Measurements from ENCODE around the gene TTC33. TPM values are rescaled to one million over a fixed set of nuclear protein-coding genes. Genes with fewer than 3 reads are reported as not detected.

TTC33 gene
- total RNA-seq, 1 donor from 2014 or later, result 7.0 TPM

DNA sequence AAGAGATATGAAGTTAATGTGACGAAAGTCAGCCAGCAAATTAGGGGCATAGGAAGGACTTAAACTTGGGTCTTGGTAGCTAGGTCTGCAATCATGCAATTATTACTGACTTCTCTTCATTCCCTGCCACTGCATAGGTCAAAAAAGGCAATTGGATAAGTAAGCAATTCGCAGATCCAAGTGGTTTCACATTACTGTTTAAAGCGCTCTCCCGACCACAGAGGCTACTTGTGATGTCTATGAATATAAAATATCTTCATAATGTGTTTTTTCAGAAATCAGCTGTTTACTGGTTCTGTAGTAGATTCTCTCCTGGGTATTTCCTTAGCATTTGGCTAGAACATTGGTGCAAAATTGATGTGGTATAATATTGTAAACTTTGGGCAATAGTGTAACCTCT, 250.7 kb downstream of the TTC33 start:
- no peak for DNase-seq (ENCODE audit: low spot score in 2 of 2)
- H3K9me3 ChIP-seq, result no peaks in the 10 kb centered on the region
- no peak overlapping the region for H3K27ac ChIP-seq
- no peaks in the 10 kb centered on the region for H3K4me1 ChIP-seq
- H3K27me3 ChIP-seq, result no peaks in the 10 kb centered on the region
- no peak for TF ChIP-seq CTCF (IDR thresholded peaks at IDR 0.05)
- intact Hi-C loops (cut with DNase I), result no loop called here
- no peaks in the 10 kb centered on the region for H3K36me3 ChIP-seq
- H3K4me3 ChIP-seq, result no peak overlapping the region

- intact Hi-C loops (cut with DNase I), result no loop called here
- TF ChIP-seq CTCF (IDR thresholded peaks at IDR 0.05), result no peak
- no peaks in the 10 kb centered on the region for H3K36me3 ChIP-seq
These were observed 252.3 kb downstream of the TTC33 start for GRCh38 chr5:40503439-40503838.

GRCh38 chr5:40502736-40503135, 253.0 kb downstream of the TTC33 start:
- no peaks in the 10 kb centered on the region for H3K4me1 ChIP-seq
- DNase-seq (ENCODE audit: low spot score in 2 of 2), result no peak
- intact Hi-C loops (cut with DNase I), result no loop called here
- TF ChIP-seq CTCF (IDR thresholded peaks at IDR 0.05), result no peak
- H3K27me3 ChIP-seq, result no peaks in the 10 kb centered on the region
- H3K36me3 ChIP-seq, result no peaks in the 10 kb centered on the region
- no peaks in the 10 kb centered on the region for H3K9me3 ChIP-seq
- H3K27ac ChIP-seq, result no peak overlapping the region
- no peak overlapping the region for H3K4me3 ChIP-seq

More at GRCh38 chr5:40503439-40503838, 252.3 kb downstream of the TTC33 start:
- H3K27me3 ChIP-seq, result no peaks in the 10 kb centered on the region
- no peak overlapping the region for H3K27ac ChIP-seq
- H3K9me3 ChIP-seq, result no peaks in the 10 kb centered on the region
- H3K4me3 ChIP-seq, result no peak overlapping the region
- H3K4me1 ChIP-seq, result no peaks in the 10 kb centered on the region
- no peak for DNase-seq (ENCODE audit: low spot score in 2 of 2)

- intact Hi-C loops (cut with DNase I), result no loop called here
- H3K4me1 ChIP-seq, result no peaks in the 10 kb centered on the region
These were observed 253.9 kb downstream of the TTC33 start for GRCh38 chr5:40501711-40502444.

DNA sequence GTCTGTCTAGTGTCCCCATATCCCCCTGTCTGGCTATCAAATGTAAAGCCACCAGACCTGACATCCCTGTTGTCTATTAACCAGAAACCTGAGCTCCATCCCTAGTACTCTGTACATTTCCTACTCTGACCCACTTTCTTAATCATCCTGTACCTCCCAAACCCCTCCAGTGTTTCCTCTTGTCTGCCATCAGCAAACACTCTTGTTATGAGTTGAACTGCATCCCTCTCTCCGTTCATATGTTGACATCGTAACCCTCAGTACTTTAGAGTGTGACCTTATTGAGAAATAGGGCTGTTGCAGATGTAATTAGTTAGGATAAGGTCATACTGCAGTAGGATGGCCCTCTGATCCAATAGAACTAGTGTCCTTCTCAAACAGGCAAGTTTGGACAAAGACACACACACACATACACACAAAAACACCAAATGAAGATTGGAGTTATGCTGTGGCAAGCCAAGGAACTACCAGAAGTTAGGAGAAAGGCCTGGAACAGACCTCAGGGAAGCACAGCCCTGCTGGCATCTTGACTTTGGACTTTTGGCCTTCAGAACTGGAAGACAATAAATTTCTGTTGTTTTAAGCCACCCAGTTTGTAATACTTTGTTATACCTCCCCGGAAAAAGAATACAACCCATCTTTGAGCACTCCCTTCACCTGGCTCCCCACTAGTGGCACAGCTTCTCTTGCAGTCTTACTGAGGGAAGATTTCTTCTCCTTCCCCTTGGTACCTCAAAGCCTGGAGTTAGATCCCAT, 256.1 kb downstream of the TTC33 start:
- Histone ChIP-seq H3K4me1 (no peaks in the 10 kb centered on the region), H3K4me3 (no peak overlapping the region), H3K36me3 (no peaks in the 10 kb centered on the region), H3K27me3 (no peaks in the 10 kb centered on the region), H3K9me3 (no peaks in the 10 kb centered on the region), H3K27ac (no peak overlapping the region)
- no peak for TF ChIP-seq CTCF (IDR thresholded peaks at IDR 0.05)
- intact Hi-C loops (cut with DNase I), result no loop called here
- no peak for DNase-seq (ENCODE audit: low spot score in 2 of 2)

More at GRCh38 chr5:40501711-40502444, 253.9 kb downstream of the TTC33 start:
- Histone ChIP-seq H3K36me3 (no peaks in the 10 kb centered on the region), H3K27ac (no peak overlapping the region), H3K9me3 (no peaks in the 10 kb centered on the region), H3K27me3 (no peaks in the 10 kb centered on the region), H3K4me3 (no peak overlapping the region)
- TF ChIP-seq CTCF (IDR thresholded peaks at IDR 0.05), result no peak
- no peak for DNase-seq (ENCODE audit: low spot score in 2 of 2)
